SK-N-SH treated with all-trans-retinoic acid at 6 μM for 48 hours (cell line): ENCODE measurements around the gene CBX7.

Experiments used
- ATAC-seq: fragments of 200-7000 bp; cut with Tn5 transposase; 3 replicates; pipeline ENCODE4 v1.9.1; 2020; ENCODE audit warnings: mild to moderate bottlenecking, moderate library complexity
- ARNTL ChIP-seq: fragments of 450-650 bp; formaldehyde crosslinking; IDR thresholded peaks from 2 replicates; pipeline ENCODE4 v1.5.0; 2020; ENCODE audit warnings: low read depth, mild to moderate bottlenecking, moderate library complexity, borderline replicate concordance
- BACH2 ChIP-seq: fragments of 250-450 bp; sonication (Bioruptor Pico); IDR thresholded peaks from 2 replicates; pipeline ENCODE4 v1.9.0; 2021; ENCODE audit warnings: mild to moderate bottlenecking, borderline replicate concordance
- CSDC2 ChIP-seq: fragments of 250-450 bp; sonication (Bioruptor Pico); IDR thresholded peaks from 2 replicates; pipeline ENCODE4 v1.5.0; 2020; ENCODE audit warnings: mild to moderate bottlenecking, moderate library complexity
- ESRRG ChIP-seq: fragments of 250-450 bp; sonication (Bioruptor Pico); IDR thresholded peaks from 2 replicates; pipeline ENCODE4 v1.6.1; 2021; ENCODE audit warnings: mild to moderate bottlenecking
- GLIS3 ChIP-seq: fragments of 250-450 bp; sonication (Bioruptor Pico); IDR thresholded peaks from 2 replicates; pipeline ENCODE4 v1.5.0; 2020; ENCODE audit warnings: mild to moderate bottlenecking, moderate library complexity
- ISL1 ChIP-seq: fragments of 250-450 bp; sonication (Bioruptor Pico); IDR thresholded peaks from 2 replicates; pipeline ENCODE4 v2.1.2; 2022; ENCODE audit warnings: mild to moderate bottlenecking, moderate library complexity
- OSR1 ChIP-seq: fragments of 250-450 bp; sonication (Bioruptor Pico); IDR thresholded peaks from 2 replicates; pipeline ENCODE4 v1.8.0; 2022; ENCODE audit warnings: moderate library complexity, mild to moderate bottlenecking, inconsistent platforms
- PPARA ChIP-seq: fragments of 250-450 bp; sonication (Bioruptor Pico); IDR thresholded peaks from 2 replicates; pipeline ENCODE4 v1.5.0; 2020; ENCODE audit warnings: mild to moderate bottlenecking, borderline replicate concordance
- RARB ChIP-seq: fragments of 250-450 bp; sonication (Bioruptor Pico); IDR thresholded peaks from 2 replicates; pipeline ENCODE4 v1.8.0; 2021; ENCODE audit warnings: mild to moderate bottlenecking, moderate library complexity
- SNAI2 ChIP-seq: fragments of 250-450 bp; sonication (Bioruptor Pico); IDR thresholded peaks from 2 replicates; pipeline ENCODE4 v1.5.0; 2020; ENCODE audit warnings: mild to moderate bottlenecking, moderate library complexity
- TOX ChIP-seq: fragments of 250-450 bp; sonication (Bioruptor Pico); IDR thresholded peaks from 2 replicates; pipeline ENCODE4 v1.8.0; 2021; ENCODE audit warnings: mild to moderate bottlenecking, moderate library complexity, borderline replicate concordance
- ZC3H10 ChIP-seq: fragments of 250-450 bp; sonication (Bioruptor Pico); IDR thresholded peaks from 2 replicates; pipeline ENCODE4 v1.5.1; 2021; ENCODE audit warnings: mild to moderate bottlenecking, moderate library complexity
- ZFP3 ChIP-seq: fragments of 250-450 bp; sonication (Bioruptor Pico); IDR thresholded peaks from 2 replicates; pipeline ENCODE4 v1.5.0; 2020; ENCODE audit warnings: mild to moderate bottlenecking, moderate library complexity
- ZNF8 ChIP-seq: fragments of 450-650 bp; formaldehyde crosslinking; IDR thresholded peaks from 2 replicates; pipeline ENCODE4 v1.5.0; 2020; ENCODE audit warnings: mild to moderate bottlenecking, moderate library complexity
- TF ChIP-seq, protein P1 (sequence below): fragments of 250-450 bp; sonication (Bioruptor Pico); IDR thresholded peaks from 2 replicates; pipeline ENCODE4 v1.5.0; 2020; ENCODE audit warnings: mild to moderate bottlenecking, moderate library complexity
- TF ChIP-seq, protein P2 (sequence below): fragments of 250-450 bp; sonication (Bioruptor Pico); IDR thresholded peaks from 2 replicates; pipeline ENCODE4 v1.5.1; 2020; ENCODE audit warnings: low read depth, mild to moderate bottlenecking, moderate library complexity
- TF ChIP-seq, protein P3 (sequence below): fragments of 250-450 bp; sonication (Bioruptor Pico); IDR thresholded peaks from 2 replicates; pipeline ENCODE4 v1.8.0; 2021; ENCODE audit warnings: low read depth, mild to moderate bottlenecking, moderate library complexity, borderline replicate concordance
- TF ChIP-seq, protein P4 (sequence below): fragments of 250-450 bp; sonication (Bioruptor Pico); IDR thresholded peaks from 2 replicates; pipeline ENCODE4 v1.8.0; 2020; ENCODE audit warnings: mild to moderate bottlenecking, moderate library complexity, borderline replicate concordance
- TF ChIP-seq, protein P5 (sequence below): fragments of 250-450 bp; sonication (Bioruptor Pico); IDR thresholded peaks from 2 replicates; pipeline ENCODE4 v1.5.1; 2021; ENCODE audit warnings: mild to moderate bottlenecking, moderate library complexity

The CBX7 gene

DNA sequence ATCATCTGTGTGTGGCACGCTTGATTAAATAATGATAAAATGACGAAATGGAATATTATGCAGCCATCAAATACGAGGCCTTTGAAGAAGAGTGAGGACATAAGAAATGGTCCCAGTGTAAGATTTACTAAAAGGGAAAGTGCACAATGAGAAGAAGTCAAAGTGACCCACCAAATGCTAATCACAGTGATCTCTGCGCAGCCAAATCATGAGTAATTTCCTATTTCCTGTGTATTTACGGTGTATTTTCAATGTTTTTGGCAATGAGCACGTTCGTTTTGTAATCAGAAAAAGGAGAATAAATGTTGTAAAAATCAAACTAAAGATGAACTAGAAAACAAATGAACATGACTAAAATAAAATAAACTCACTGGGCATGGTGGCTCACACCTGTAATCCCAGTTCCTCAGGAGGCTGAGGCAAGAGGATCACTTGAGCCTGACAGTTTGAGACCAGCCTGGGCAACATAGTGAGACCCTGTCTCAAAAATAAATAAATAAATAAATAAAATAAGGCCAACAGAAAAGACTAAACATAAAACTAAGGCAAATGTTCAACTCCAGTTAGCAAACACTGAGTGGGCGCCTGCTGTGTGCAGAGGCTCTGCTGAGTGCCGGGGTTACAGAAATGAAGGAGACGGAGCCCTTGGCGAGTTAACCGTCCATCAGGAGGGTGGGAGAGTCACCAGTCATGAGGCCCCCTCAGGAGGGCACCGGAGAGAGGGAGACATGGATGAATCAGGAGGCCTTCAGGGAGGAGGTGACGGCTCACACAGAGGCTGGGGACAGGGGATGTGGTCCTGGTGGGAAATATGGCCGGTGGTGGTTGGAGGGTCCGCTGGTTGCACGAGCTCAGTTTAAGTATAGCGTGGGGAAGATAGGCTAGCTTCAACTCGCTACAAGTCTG is 26.0 kb upstream of the CBX7 start:
- TF ChIP-seq GLIS3 (CRISPR knock-in tag) (no peak), ISL1 (no peak), ARNTL (CRISPR knock-in tag) (no peak)
- TF ChIP-seq, protein P1, sequence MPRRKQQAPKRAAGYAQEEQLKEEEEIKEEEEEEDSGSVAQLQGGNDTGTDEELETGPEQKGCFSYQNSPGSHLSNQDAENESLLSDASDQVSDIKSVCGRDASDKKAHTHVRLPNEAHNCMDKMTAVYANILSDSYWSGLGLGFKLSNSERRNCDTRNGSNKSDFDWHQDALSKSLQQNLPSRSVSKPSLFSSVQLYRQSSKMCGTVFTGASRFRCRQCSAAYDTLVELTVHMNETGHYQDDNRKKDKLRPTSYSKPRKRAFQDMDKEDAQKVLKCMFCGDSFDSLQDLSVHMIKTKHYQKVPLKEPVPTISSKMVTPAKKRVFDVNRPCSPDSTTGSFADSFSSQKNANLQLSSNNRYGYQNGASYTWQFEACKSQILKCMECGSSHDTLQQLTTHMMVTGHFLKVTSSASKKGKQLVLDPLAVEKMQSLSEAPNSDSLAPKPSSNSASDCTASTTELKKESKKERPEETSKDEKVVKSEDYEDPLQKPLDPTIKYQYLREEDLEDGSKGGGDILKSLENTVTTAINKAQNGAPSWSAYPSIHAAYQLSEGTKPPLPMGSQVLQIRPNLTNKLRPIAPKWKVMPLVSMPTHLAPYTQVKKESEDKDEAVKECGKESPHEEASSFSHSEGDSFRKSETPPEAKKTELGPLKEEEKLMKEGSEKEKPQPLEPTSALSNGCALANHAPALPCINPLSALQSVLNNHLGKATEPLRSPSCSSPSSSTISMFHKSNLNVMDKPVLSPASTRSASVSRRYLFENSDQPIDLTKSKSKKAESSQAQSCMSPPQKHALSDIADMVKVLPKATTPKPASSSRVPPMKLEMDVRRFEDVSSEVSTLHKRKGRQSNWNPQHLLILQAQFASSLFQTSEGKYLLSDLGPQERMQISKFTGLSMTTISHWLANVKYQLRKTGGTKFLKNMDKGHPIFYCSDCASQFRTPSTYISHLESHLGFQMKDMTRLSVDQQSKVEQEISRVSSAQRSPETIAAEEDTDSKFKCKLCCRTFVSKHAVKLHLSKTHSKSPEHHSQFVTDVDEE (CRISPR knock-in tag) = no peak
- ATAC-seq = no peak

DNA sequence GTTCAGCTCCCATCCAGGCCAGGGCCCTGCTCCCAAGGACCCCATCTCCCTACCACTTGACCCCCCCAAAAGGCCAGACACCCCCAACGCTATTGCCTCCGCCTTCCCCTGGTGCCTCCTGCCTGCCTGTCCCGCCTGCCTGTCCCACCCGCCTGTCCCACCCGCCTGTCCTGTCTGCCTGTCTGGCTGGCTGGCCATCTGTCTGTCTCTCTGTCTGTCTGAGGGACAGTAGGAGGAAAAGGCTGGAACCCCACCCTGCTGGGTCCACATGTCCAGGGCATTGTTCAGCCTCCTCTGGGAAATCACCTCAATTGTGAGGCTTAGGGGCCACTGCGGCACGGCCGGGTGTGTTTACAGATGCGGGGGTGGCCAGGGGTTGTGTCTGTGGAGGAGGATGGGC is 25.3 kb upstream of the CBX7 start:
- ATAC-seq = no peak
- no peak for TF ChIP-seq ZNF8 (CRISPR knock-in tag)
- TF ChIP-seq, protein P2, sequence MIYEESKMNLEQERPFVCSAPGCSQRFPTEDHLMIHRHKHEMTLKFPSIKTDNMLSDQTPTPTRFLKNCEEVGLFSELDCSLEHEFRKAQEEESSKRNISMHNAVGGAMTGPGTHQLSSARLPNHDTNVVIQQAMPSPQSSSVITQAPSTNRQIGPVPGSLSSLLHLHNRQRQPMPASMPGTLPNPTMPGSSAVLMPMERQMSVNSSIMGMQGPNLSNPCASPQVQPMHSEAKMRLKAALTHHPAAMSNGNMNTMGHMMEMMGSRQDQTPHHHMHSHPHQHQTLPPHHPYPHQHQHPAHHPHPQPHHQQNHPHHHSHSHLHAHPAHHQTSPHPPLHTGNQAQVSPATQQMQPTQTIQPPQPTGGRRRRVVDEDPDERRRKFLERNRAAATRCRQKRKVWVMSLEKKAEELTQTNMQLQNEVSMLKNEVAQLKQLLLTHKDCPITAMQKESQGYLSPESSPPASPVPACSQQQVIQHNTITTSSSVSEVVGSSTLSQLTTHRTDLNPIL = no peak
- TF ChIP-seq ZFP3 = no peak
- TF ChIP-seq ESRRG (CRISPR knock-in tag) = no peak
- TF ChIP-seq, protein P1 (CRISPR knock-in tag) = no peak
- no peak for TF ChIP-seq ZC3H10 (CRISPR knock-in tag)
- no peak for TF ChIP-seq ISL1
- TF ChIP-seq OSR1 (CRISPR knock-in tag) = no peak
- no peak for TF ChIP-seq ARNTL (CRISPR knock-in tag)
- TF ChIP-seq TOX (CRISPR knock-in tag) = no peak
- no peak for TF ChIP-seq RARB (CRISPR knock-in tag)
- TF ChIP-seq PPARA (CRISPR knock-in tag) = no peak
- TF ChIP-seq, protein P3, sequence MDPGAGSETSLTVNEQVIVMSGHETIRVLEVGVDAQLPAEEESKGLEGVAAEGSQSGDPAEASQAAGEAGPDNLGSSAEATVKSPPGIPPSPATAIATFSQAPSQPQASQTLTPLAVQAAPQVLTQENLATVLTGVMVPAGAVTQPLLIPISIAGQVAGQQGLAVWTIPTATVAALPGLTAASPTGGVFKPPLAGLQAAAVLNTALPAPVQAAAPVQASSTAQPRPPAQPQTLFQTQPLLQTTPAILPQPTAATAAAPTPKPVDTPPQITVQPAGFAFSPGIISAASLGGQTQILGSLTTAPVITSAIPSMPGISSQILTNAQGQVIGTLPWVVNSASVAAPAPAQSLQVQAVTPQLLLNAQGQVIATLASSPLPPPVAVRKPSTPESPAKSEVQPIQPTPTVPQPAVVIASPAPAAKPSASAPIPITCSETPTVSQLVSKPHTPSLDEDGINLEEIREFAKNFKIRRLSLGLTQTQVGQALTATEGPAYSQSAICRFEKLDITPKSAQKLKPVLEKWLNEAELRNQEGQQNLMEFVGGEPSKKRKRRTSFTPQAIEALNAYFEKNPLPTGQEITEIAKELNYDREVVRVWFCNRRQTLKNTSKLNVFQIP (CRISPR knock-in tag) = no peak
- TF ChIP-seq, protein P4, sequence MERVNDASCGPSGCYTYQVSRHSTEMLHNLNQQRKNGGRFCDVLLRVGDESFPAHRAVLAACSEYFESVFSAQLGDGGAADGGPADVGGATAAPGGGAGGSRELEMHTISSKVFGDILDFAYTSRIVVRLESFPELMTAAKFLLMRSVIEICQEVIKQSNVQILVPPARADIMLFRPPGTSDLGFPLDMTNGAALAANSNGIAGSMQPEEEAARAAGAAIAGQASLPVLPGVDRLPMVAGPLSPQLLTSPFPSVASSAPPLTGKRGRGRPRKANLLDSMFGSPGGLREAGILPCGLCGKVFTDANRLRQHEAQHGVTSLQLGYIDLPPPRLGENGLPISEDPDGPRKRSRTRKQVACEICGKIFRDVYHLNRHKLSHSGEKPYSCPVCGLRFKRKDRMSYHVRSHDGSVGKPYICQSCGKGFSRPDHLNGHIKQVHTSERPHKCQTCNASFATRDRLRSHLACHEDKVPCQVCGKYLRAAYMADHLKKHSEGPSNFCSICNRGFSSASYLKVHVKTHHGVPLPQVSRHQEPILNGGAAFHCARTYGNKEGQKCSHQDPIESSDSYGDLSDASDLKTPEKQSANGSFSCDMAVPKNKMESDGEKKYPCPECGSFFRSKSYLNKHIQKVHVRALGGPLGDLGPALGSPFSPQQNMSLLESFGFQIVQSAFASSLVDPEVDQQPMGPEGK (CRISPR knock-in tag) = no peak
- TF ChIP-seq BACH2 (CRISPR knock-in tag) = no peak
- TF ChIP-seq SNAI2 = no peak
- no peak for TF ChIP-seq CSDC2 (CRISPR knock-in tag)
- TF ChIP-seq, protein P5, sequence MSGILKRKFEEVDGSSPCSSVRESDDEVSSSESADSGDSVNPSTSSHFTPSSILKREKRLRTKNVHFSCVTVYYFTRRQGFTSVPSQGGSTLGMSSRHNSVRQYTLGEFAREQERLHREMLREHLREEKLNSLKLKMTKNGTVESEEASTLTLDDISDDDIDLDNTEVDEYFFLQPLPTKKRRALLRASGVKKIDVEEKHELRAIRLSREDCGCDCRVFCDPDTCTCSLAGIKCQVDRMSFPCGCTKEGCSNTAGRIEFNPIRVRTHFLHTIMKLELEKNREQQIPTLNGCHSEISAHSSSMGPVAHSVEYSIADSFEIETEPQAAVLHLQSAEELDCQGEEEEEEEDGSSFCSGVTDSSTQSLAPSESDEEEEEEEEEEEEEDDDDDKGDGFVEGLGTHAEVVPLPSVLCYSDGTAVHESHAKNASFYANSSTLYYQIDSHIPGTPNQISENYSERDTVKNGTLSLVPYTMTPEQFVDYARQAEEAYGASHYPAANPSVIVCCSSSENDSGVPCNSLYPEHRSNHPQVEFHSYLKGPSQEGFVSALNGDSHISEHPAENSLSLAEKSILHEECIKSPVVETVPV (CRISPR knock-in tag) = no peak
